ENCODE results near the gene CCDC34. TPM values are rescaled to one million over a fixed set of nuclear protein-coding genes. Genes with fewer than 3 reads are reported as not detected.

CCDC34 gene
- total and polyA plus RNA-seq, 7 experiments from 2014 or later: 1.3 to 10.0 (median 2.3) TPM

DNA sequence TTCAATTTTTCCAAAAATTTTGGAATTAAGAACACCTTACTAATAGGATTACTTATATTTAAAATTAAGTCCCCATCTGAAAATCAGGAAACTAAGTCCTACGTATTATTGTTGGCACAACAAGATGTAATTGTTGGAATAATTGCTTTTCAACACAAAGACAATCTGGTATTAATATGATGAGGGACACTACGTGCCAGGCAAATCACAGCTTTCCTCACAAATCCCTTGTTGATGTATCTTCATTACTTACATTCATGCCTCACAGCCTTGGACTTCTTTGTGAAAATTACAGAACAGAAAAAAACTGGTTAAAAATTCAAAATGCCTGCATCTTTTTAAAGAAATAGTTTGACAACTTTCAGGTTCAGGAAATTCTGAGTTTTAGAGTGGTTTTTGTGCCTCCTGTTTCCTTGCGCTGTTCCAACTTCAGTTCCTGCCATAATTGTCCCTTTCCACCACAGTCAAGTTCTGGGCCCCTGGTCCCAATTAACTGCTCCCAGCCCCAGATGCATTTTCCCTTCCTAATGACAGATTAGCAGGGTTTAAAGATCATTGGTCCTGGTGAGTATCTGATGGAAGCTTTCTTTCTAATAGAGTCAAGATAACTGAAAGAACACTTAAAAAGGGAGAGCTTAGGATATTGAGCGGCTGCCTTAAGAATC lies 23.3 kb upstream of the CCDC34 start:
- peaks cover 0 to 3% (median 0%) of the 10 kb centered on the region in 7 donors for H3K4me1 Mint-ChIP-seq

GRCh38 chr11:27385245-27385644 lies 22.2 kb upstream of the CCDC34 start:
- Histone ChIP-seq H3K4me1 (ENCODE audit: control insufficient read depth in 2 of 2, insufficient read depth in 2 of 2, low read length in 2 of 2) (no peaks in the 10 kb centered on the region), H3K9me3 (ENCODE audit: control insufficient read depth in 2 of 3, low read length in 3 of 3) (no peaks in the 10 kb centered on the region), H3K36me3 (ENCODE audit: control insufficient read depth in 2 of 3, insufficient read depth in 3 of 3, low read length in 3 of 3) (no peaks in the 10 kb centered on the region), H3K27ac (ENCODE audit: low read depth, low read length) (no peak overlapping the region), H3K27me3 (ENCODE audit: control insufficient read depth in 2 of 2, insufficient read depth in 2 of 2, low read length in 2 of 2) (no peaks in the 10 kb centered on the region), H3K4me3 (ENCODE audit: low read length) (no peak overlapping the region)
- CTCF ChIA-PET: no interaction called here
- POLR2A ChIA-PET: no interaction called here
- no peak for DNase-seq
- ATAC-seq: no peak
- peaks cover 0 to 10% (median 0%) of the 10 kb centered on the region in 5 donors for H3K27me3 Mint-ChIP-seq
- intact Hi-C loops (cut with micrococcal nuclease): no loop called here
- no peak overlapping the region for H3K4me3 Mint-ChIP-seq
- H3K36me3 Mint-ChIP-seq: peaks cover 0 to 5% (median 0%) of the 10 kb centered on the region in 5 donors
- H3K27ac Mint-ChIP-seq: no peak overlapping the region
- H3K4me1 Mint-ChIP-seq: peaks cover 0 to 3% (median 0%) of the 10 kb centered on the region in 7 donors
- no peaks in the 10 kb centered on the region for H3K9me3 Mint-ChIP-seq

More for the DNA sequence above, 23.3 kb upstream of the CCDC34 start:
- CTCF ChIA-PET: no interaction called here
- no peak overlapping the region for H3K27ac ChIP-seq (ENCODE audit: low read depth, low read length)
- ATAC-seq: no peak
- Mint-ChIP-seq H3K36me3 (peaks cover 0 to 5% (median 0%) of the 10 kb centered on the region in 5 donors), H3K4me3 (no peak overlapping the region), H3K27ac (no peak overlapping the region), H3K9me3 (no peaks in the 10 kb centered on the region), H3K27me3 (peaks cover 0 to 10% (median 0%) of the 10 kb centered on the region in 5 donors)
- no peaks in the 10 kb centered on the region for H3K4me1 ChIP-seq (ENCODE audit: control insufficient read depth in 2 of 2, insufficient read depth in 2 of 2, low read length in 2 of 2)
- no peaks in the 10 kb centered on the region for H3K27me3 ChIP-seq (ENCODE audit: control insufficient read depth in 2 of 2, insufficient read depth in 2 of 2, low read length in 2 of 2)
- no peak overlapping the region for H3K4me3 ChIP-seq (ENCODE audit: low read length)
- no peak for DNase-seq
- intact Hi-C loops (cut with micrococcal nuclease): no loop called here
- no peaks in the 10 kb centered on the region for H3K36me3 ChIP-seq (ENCODE audit: control insufficient read depth in 2 of 3, insufficient read depth in 3 of 3, low read length in 3 of 3)
- no peaks in the 10 kb centered on the region for H3K9me3 ChIP-seq (ENCODE audit: control insufficient read depth in 2 of 3, low read length in 3 of 3)
- POLR2A ChIA-PET: no interaction called here

GRCh38 chr11:27384227-27384626 lies 21.2 kb upstream of the CCDC34 start:
- intact Hi-C loops (cut with micrococcal nuclease): no loop called here
- peaks cover 0 to 10% (median 0%) of the 10 kb centered on the region in 5 donors for H3K27me3 Mint-ChIP-seq
- Histone ChIP-seq H3K27ac (ENCODE audit: low read depth, low read length) (no peak overlapping the region), H3K9me3 (ENCODE audit: control insufficient read depth in 2 of 3, low read length in 3 of 3) (no peaks in the 10 kb centered on the region), H3K36me3 (ENCODE audit: control insufficient read depth in 2 of 3, insufficient read depth in 3 of 3, low read length in 3 of 3) (no peaks in the 10 kb centered on the region), H3K27me3 (ENCODE audit: control insufficient read depth in 2 of 2, insufficient read depth in 2 of 2, low read length in 2 of 2) (no peaks in the 10 kb centered on the region), H3K4me3 (ENCODE audit: low read length) (no peak overlapping the region), H3K4me1 (ENCODE audit: control insufficient read depth in 2 of 2, insufficient read depth in 2 of 2, low read length in 2 of 2) (no peaks in the 10 kb centered on the region)
- no peak for ATAC-seq
- ChIA-PET POLR2A (no interaction called here), CTCF (no interaction called here)
- no peak overlapping the region for H3K27ac Mint-ChIP-seq
- no peaks in the 10 kb centered on the region for H3K9me3 Mint-ChIP-seq
- H3K4me3 Mint-ChIP-seq: no peak overlapping the region
- H3K4me1 Mint-ChIP-seq: peaks cover 0 to 2% (median 0%) of the 10 kb centered on the region in 7 donors
- DNase-seq: no peak
- H3K36me3 Mint-ChIP-seq: peaks cover 0 to 5% (median 0%) of the 10 kb centered on the region in 5 donors

DNA sequence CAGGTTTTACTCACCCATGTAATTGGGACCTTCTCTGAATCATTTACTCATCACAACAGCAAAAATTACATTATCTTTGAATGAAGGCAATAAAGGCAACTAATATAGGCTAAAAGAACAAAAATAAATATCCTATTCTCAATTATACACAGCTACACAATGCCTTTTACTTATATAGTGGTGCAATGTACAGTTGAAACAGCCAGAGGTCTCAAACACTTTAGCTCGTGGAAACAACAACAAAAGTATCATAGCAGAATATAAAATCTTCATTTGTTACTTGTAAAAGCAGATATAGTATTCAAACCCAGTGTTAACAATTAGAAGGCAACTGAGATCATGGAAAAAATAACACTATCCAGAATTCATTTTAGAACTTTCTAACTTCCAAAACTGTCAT lies 20.6 kb upstream of the CCDC34 start:
- Histone ChIP-seq H3K36me3 (ENCODE audit: control insufficient read depth in 2 of 3, insufficient read depth in 3 of 3, low read length in 3 of 3) (no peaks in the 10 kb centered on the region), H3K27ac (ENCODE audit: low read depth, low read length) (no peak overlapping the region), H3K9me3 (ENCODE audit: control insufficient read depth in 2 of 3, low read length in 3 of 3) (no peaks in the 10 kb centered on the region), H3K4me3 (ENCODE audit: low read length) (no peak overlapping the region), H3K4me1 (ENCODE audit: control insufficient read depth in 2 of 2, insufficient read depth in 2 of 2, low read length in 2 of 2) (no peaks in the 10 kb centered on the region), H3K27me3 (ENCODE audit: control insufficient read depth in 2 of 2, insufficient read depth in 2 of 2, low read length in 2 of 2) (no peaks in the 10 kb centered on the region)
- peaks cover 0 to 5% (median 0%) of the 10 kb centered on the region in 5 donors for H3K36me3 Mint-ChIP-seq
- CTCF ChIA-PET: no interaction called here
- H3K4me3 Mint-ChIP-seq: no peak overlapping the region
- no peaks in the 10 kb centered on the region for H3K4me1 Mint-ChIP-seq
- POLR2A ChIA-PET: no interaction called here
- no peaks in the 10 kb centered on the region for H3K9me3 Mint-ChIP-seq
- intact Hi-C loops (cut with micrococcal nuclease): no loop called here
- DNase-seq (no peak), ATAC-seq (no peak)
- no peak overlapping the region for H3K27ac Mint-ChIP-seq
- peaks cover 0 to 10% (median 0%) of the 10 kb centered on the region in 5 donors for H3K27me3 Mint-ChIP-seq

- no peaks in the 10 kb centered on the region for H3K4me1 ChIP-seq (ENCODE audit: control insufficient read depth in 2 of 2, insufficient read depth in 2 of 2, low read length in 2 of 2)
- H3K9me3 ChIP-seq (ENCODE audit: control insufficient read depth in 2 of 3, low read length in 3 of 3): no peaks in the 10 kb centered on the region
- DNase-seq: no peak
- ChIA-PET CTCF (no interaction called here), POLR2A (no interaction called here)
- no peak overlapping the region for H3K4me3 ChIP-seq (ENCODE audit: low read length)
- no peak overlapping the region for H3K27ac ChIP-seq (ENCODE audit: low read depth, low read length)
- H3K36me3 ChIP-seq (ENCODE audit: control insufficient read depth in 2 of 3, insufficient read depth in 3 of 3, low read length in 3 of 3): no peaks in the 10 kb centered on the region
- H3K27me3 Mint-ChIP-seq: peaks cover 0 to 10% (median 0%) of the 10 kb centered on the region in 5 donors
- no peaks in the 10 kb centered on the region for H3K4me1 Mint-ChIP-seq
- no peak overlapping the region for H3K27ac Mint-ChIP-seq
- no peaks in the 10 kb centered on the region for H3K9me3 Mint-ChIP-seq
- H3K4me3 Mint-ChIP-seq: no peak overlapping the region
- intact Hi-C loops (cut with micrococcal nuclease): no loop called here
- ATAC-seq: no peak
- no peaks in the 10 kb centered on the region for H3K27me3 ChIP-seq (ENCODE audit: control insufficient read depth in 2 of 2, insufficient read depth in 2 of 2, low read length in 2 of 2)
- H3K36me3 Mint-ChIP-seq: peaks cover 0 to 5% (median 0%) of the 10 kb centered on the region in 5 donors
Measured at GRCh38 chr11:27381238-27381666, 18.2 kb upstream of the CCDC34 start.

DNA sequence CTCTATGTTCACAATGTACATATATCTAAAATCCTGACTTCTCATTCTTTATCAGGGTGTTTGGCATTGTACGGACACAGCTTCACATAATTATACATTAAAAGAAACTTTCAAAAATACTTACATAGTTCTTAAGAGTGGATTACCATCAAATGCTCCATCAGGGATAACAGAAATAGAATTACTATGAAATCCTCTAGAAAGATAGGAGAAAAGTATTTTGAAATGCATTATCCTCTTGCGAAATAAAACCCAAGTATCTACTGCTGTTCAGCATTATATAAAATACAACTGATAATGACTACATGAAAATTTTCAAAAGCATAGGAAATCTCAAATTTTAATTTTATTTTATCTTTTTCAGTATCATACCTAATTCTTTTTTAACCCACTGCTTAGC lies 17.8 kb upstream of the CCDC34 start:
- H3K27me3 Mint-ChIP-seq: peaks cover 0 to 10% (median 0%) of the 10 kb centered on the region in 5 donors
- no peak overlapping the region for H3K4me3 ChIP-seq (ENCODE audit: low read length)
- no peaks in the 10 kb centered on the region for H3K4me1 Mint-ChIP-seq
- H3K36me3 Mint-ChIP-seq: peaks cover 0 to 5% (median 0%) of the 10 kb centered on the region in 5 donors
- no peak for DNase-seq
- no peaks in the 10 kb centered on the region for H3K9me3 Mint-ChIP-seq
- no peak overlapping the region for H3K4me3 Mint-ChIP-seq
- H3K27me3 ChIP-seq (ENCODE audit: control insufficient read depth in 2 of 2, insufficient read depth in 2 of 2, low read length in 2 of 2): no peaks in the 10 kb centered on the region
- ChIA-PET CTCF (no interaction called here), POLR2A (no interaction called here)
- no peak for ATAC-seq
- no peaks in the 10 kb centered on the region for H3K4me1 ChIP-seq (ENCODE audit: control insufficient read depth in 2 of 2, insufficient read depth in 2 of 2, low read length in 2 of 2)
- intact Hi-C loops (cut with micrococcal nuclease): no loop called here
- H3K36me3 ChIP-seq (ENCODE audit: control insufficient read depth in 2 of 3, insufficient read depth in 3 of 3, low read length in 3 of 3): no peaks in the 10 kb centered on the region
- no peaks in the 10 kb centered on the region for H3K9me3 ChIP-seq (ENCODE audit: control insufficient read depth in 2 of 3, low read length in 3 of 3)
- H3K27ac ChIP-seq (ENCODE audit: low read depth, low read length): no peak overlapping the region
- H3K27ac Mint-ChIP-seq: no peak overlapping the region

DNA sequence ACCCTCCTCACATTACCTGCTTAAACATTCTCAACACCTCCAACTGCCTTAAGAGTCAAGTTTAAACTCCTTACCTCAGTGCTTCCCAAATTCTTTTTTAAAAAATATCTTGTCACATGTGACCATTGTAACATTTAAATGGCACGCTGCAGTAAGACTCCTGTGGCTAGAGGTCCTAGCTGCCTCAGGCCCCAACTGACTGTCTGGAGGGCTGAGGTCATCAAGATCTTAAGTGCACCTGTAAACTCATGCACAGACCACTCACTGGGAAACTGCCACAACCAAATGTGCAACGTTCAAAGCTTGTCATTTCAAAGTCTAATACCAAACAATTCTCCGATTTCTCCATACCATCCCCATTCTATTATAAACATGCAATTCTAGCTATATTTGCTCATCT lies 16.4 kb upstream of the CCDC34 start:
- H3K27ac Mint-ChIP-seq: no peak overlapping the region
- intact Hi-C loops (cut with micrococcal nuclease): no loop called here
- peaks cover 0 to 5% (median 0%) of the 10 kb centered on the region in 5 donors for H3K36me3 Mint-ChIP-seq
- no peak overlapping the region for H3K4me3 Mint-ChIP-seq
- Histone ChIP-seq H3K9me3 (ENCODE audit: control insufficient read depth in 2 of 3, low read length in 3 of 3) (no peaks in the 10 kb centered on the region), H3K27ac (ENCODE audit: low read depth, low read length) (no peak overlapping the region), H3K27me3 (ENCODE audit: control insufficient read depth in 2 of 2, insufficient read depth in 2 of 2, low read length in 2 of 2) (no peaks in the 10 kb centered on the region), H3K4me3 (ENCODE audit: low read length) (no peak overlapping the region), H3K36me3 (ENCODE audit: control insufficient read depth in 2 of 3, insufficient read depth in 3 of 3, low read length in 3 of 3) (no peaks in the 10 kb centered on the region), H3K4me1 (ENCODE audit: control insufficient read depth in 2 of 2, insufficient read depth in 2 of 2, low read length in 2 of 2) (no peaks in the 10 kb centered on the region)
- ChIA-PET POLR2A (no interaction called here), CTCF (no interaction called here)
- no peak for ATAC-seq
- no peaks in the 10 kb centered on the region for H3K9me3 Mint-ChIP-seq
- no peak for DNase-seq
- H3K4me1 Mint-ChIP-seq: no peaks in the 10 kb centered on the region
- H3K27me3 Mint-ChIP-seq: peaks cover 0 to 10% (median 0%) of the 10 kb centered on the region in 5 donors

Measured in naive thymus-derived CD4-positive, alpha-beta T cell (primary cell).